HEK293 (cell line): ENCODE data around the gene HS1BP3.

Experiments
- CTCF ChIA-PET: fragments of 350-600 bp; formaldehyde crosslinking; extraction: SDS; loops from one replicate; lab custom pipeline; 2021; ENCODE audit warnings: antibody characterized with exemption; lab: Yijun Ruan, JAX
- POLR2A ChIA-PET: fragments of 300-600 bp; formaldehyde crosslinking; extraction: SDS; loops from one replicate; lab custom pipeline; 2020; ENCODE audit warnings: antibody characterized with exemption, inconsistent platforms; lab: Yijun Ruan, JAX
- H3K27ac ChIP-seq: fragments of 200-500 bp; sonication (Bioruptor generic); 2 replicates; pipeline ENCODE4 v1.5.1; 2014; ENCODE audit warnings: low read depth, low read length, control low read depth, inconsistent platforms; ENCODE audit errors: extremely low read depth
- H3K36me3 ChIP-seq, 2 experiments: fragments of 200-500 bp in 1 of 2; sonication (Bioruptor generic) in 1 of 2; 1 replicate in 1 of 2; 2 replicates in 1 of 2; pipeline ENCODE4 v1.5.1; 2014 to 2017; ENCODE audit warnings: inconsistent platforms in 2 of 2, low read length in 2 of 2; ENCODE audit not compliant: control insufficient read depth in 2 of 2, insufficient read depth in 1 of 2
- H3K4me1 ChIP-seq: fragments of 200-500 bp; sonication (Bioruptor generic); 2 replicates; pipeline ENCODE4 v1.5.1; 2014; ENCODE audit warnings: mild to moderate bottlenecking, low read length, inconsistent platforms; ENCODE audit not compliant: control insufficient read depth, insufficient read depth
- H3K4me3 ChIP-seq: 2 replicates; pipeline ENCODE4 v1.5.1; 2011; ENCODE audit warnings: low read depth, mild to moderate bottlenecking, control low read depth, low read length, moderate library complexity
- H3K9me3 ChIP-seq: fragments of 200-500 bp; sonication (Bioruptor generic); 2 replicates; pipeline ENCODE4 v1.5.1; 2014; ENCODE audit warnings: low read depth, low read length, inconsistent platforms; ENCODE audit not compliant: control insufficient read depth, insufficient read depth
- BCL11B ChIP-seq: fragments of 450-650 bp; formaldehyde crosslinking; IDR thresholded peaks from 2 replicates; pipeline ENCODE4 v1.5.1; 2016; ENCODE audit warnings: low read depth, missing biosample characterization, missing genetic modification characterization
- HOXD13 ChIP-seq: sonication (generic); formaldehyde crosslinking; IDR thresholded peaks from 2 replicates; pipeline ENCODE4 v1.8.0; 2022; ENCODE audit warnings: missing genetic modification reagents, borderline replicate concordance
- KLF16 ChIP-seq: fragments of 450-650 bp; formaldehyde crosslinking; IDR thresholded peaks from 2 replicates; pipeline ENCODE4 v1.5.1; 2017; ENCODE audit warnings: missing biosample characterization, missing genetic modification characterization
- PRDM10 ChIP-seq: fragments of 450-650 bp; formaldehyde crosslinking; IDR thresholded peaks from 2 replicates; pipeline ENCODE4 v1.5.1; 2016; ENCODE audit warnings: missing biosample characterization, missing genetic modification characterization
- PRDM6 ChIP-seq: fragments of 450-650 bp; formaldehyde crosslinking; IDR thresholded peaks from 2 replicates; pipeline ENCODE4 v1.5.1; 2017; ENCODE audit warnings: missing biosample characterization, missing genetic modification characterization
- YY2 ChIP-seq: fragments of 450-650 bp; formaldehyde crosslinking; IDR thresholded peaks from 2 replicates; pipeline ENCODE4 v1.5.1; 2016; ENCODE audit warnings: missing biosample characterization, missing genetic modification characterization
- ZBTB7A ChIP-seq: fragments of 450-650 bp; formaldehyde crosslinking; IDR thresholded peaks from 2 replicates; pipeline ENCODE4 v1.5.1; 2016; ENCODE audit warnings: low read depth, missing biosample characterization, missing genetic modification characterization
- ZNF10 ChIP-seq: fragments of 450-650 bp; formaldehyde crosslinking; IDR thresholded peaks from 2 replicates; pipeline ENCODE4 v1.5.1; 2017; ENCODE audit warnings: missing biosample characterization, missing genetic modification characterization
- ZNF112 ChIP-seq: fragments of 450-650 bp; formaldehyde crosslinking; IDR thresholded peaks from 2 replicates; pipeline ENCODE4 v1.5.0; 2017; ENCODE audit warnings: missing biosample characterization, missing genetic modification characterization
- ZNF394 ChIP-seq: fragments of 450-650 bp; formaldehyde crosslinking; IDR thresholded peaks from 2 replicates; pipeline ENCODE4 v1.5.1; 2016; ENCODE audit warnings: missing biosample characterization, missing genetic modification characterization, mild to moderate bottlenecking, moderate library complexity, borderline replicate concordance
- ZNF48 ChIP-seq: fragments of 450-650 bp; formaldehyde crosslinking; IDR thresholded peaks from 2 replicates; pipeline ENCODE4 v1.5.1; 2016; ENCODE audit warnings: missing biosample characterization, missing genetic modification characterization
- ZNF513 ChIP-seq: fragments of 450-650 bp; IDR thresholded peaks from 2 replicates; pipeline ENCODE4 v1.5.1; 2018; ENCODE audit warnings: missing biosample characterization, missing genetic modification characterization
- ZNF548 ChIP-seq: fragments of 450-650 bp; formaldehyde crosslinking; IDR thresholded peaks from 2 replicates; pipeline ENCODE4 v1.5.1; 2016; ENCODE audit warnings: missing biosample characterization, missing genetic modification characterization
- ZNF654 ChIP-seq: fragments of 450-650 bp; formaldehyde crosslinking; IDR thresholded peaks from 2 replicates; pipeline ENCODE4 v1.5.1; 2016; ENCODE audit warnings: low read depth, missing biosample characterization, missing genetic modification characterization
- ZNF664 ChIP-seq: fragments of 450-650 bp; formaldehyde crosslinking; IDR thresholded peaks from 2 replicates; pipeline ENCODE4 v1.5.1; 2016; ENCODE audit warnings: missing biosample characterization, missing genetic modification characterization
- ZNF747 ChIP-seq: fragments of 450-650 bp; formaldehyde crosslinking; IDR thresholded peaks from 2 replicates; pipeline ENCODE4 v1.5.1; 2016; ENCODE audit warnings: missing biosample characterization, missing genetic modification characterization
- ZNF776 ChIP-seq: fragments of 450-650 bp; formaldehyde crosslinking; IDR thresholded peaks from 2 replicates; pipeline ENCODE4 v1.5.0; 2017; ENCODE audit warnings: missing biosample characterization, missing genetic modification characterization, borderline replicate concordance
- ZNF785 ChIP-seq: fragments of 450-650 bp; formaldehyde crosslinking; IDR thresholded peaks from 2 replicates; pipeline ENCODE4 v1.5.1; 2016; ENCODE audit warnings: missing biosample characterization, missing genetic modification characterization
- ZNF843 ChIP-seq: fragments of 450-650 bp; formaldehyde crosslinking; IDR thresholded peaks from 2 replicates; pipeline ENCODE4 v1.5.1; 2016; ENCODE audit warnings: missing biosample characterization, missing genetic modification characterization

The HS1BP3 gene

DNA sequence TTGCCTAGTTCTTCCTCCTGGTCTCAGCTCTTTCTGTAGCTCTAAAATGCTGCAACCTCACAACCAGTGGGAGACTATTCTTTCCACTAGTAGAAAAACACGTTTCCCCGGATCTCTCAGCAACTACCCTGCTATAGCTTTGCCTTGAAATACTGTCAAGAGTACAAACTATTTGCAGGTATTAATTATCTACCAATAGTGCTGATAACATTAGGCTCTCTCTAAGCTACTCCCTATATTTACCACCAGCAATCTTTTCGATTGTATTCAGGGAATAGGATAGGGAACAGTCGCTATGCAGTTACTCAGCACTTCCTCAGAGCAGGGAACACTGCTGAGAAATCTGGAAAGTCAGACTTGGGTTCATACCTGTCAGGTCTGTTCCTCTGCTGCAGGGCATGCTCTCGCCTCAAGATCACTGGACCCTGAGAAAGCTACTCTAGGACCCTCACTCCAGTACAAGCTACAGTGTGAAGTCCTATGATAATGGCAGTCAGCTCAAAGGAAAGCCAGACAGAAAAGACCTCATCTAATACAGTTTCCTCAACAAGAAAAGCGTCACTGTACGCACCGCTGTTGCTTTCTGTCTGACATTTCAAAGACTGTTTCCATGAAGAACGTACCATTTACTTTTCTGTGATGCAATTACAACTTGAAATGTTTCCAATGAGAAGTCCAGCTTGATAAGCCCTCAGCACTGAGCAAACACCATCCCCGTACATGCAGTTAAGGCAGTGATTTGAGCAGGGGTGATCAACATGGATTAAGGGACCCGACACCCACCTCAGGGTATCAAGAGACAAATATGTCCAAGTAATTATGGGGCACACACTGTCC lies 38.7 kb upstream of the HS1BP3 start:
- H3K36me3 ChIP-seq, result peaks cover 0 to 32% of the 10 kb centered on the region in 2 experiments; a peak in 2 of 3 replicates
- H3K4me1 ChIP-seq, result no peaks in the 10 kb centered on the region
- ChIA-PET CTCF (interaction anchor here (0.6 kb wide), 1 partner anchor 356 kb away, joined by 3 read pairs; no protein-coding TSS in a partner anchor), POLR2A (no interaction called here)
- H3K27ac ChIP-seq, result no peak overlapping the region
- TF ChIP-seq ZNF513 (tag by site-specific recombination), result no peak
- no peak for TF ChIP-seq KLF16 (tag by site-specific recombination)
- no peak for TF ChIP-seq HOXD13 (CRISPR knock-in tag)
- TF ChIP-seq ZBTB7A, result no peak
- no peak for TF ChIP-seq PRDM10
- no peak for TF ChIP-seq ZNF112 (tag by site-specific recombination)
- TF ChIP-seq ZNF10 (tag by site-specific recombination), result no peak
- no peak for TF ChIP-seq ZNF48 (tag by site-specific recombination)
- TF ChIP-seq ZNF394 (tag by site-specific recombination), result no peak
- no peak for TF ChIP-seq ZNF843 (tag by site-specific recombination)
- TF ChIP-seq ZNF548 (tag by site-specific recombination), result no peak
- no peak for TF ChIP-seq BCL11B
- TF ChIP-seq ZNF747 (tag by site-specific recombination), result no peak
- TF ChIP-seq ZNF654 (tag by site-specific recombination), result no peak
- TF ChIP-seq ZNF664 (tag by site-specific recombination), result no peak
- TF ChIP-seq ZNF776 (tag by site-specific recombination), result no peak
- no peak for TF ChIP-seq YY2 (tag by site-specific recombination)
- TF ChIP-seq ZNF785 (tag by site-specific recombination), result no peak
- no peak for TF ChIP-seq PRDM6 (tag by site-specific recombination)
- no peak overlapping the region for H3K4me3 ChIP-seq
- H3K9me3 ChIP-seq, result no peaks in the 10 kb centered on the region
